ENCODE data around the gene CTXND1. TPM values are rescaled to one million over a fixed set of nuclear protein-coding genes. Genes with fewer than 3 reads are reported as not detected.
A peak's percentile ranks its signal among the peaks of the same experiment; 100 is the strongest.

Gene CTXND1
- total RNA-seq, 3 donors from 2014 or later = 0.09 to 0.70 (median 0.19) TPM

- Histone ChIP-seq H3K4me1 (ENCODE audit: low read depth) (no peaks in the 10 kb centered on the region), H3K36me3 (ENCODE audit: low read depth) (no peaks in the 10 kb centered on the region), H3K9me3 (no peaks in the 10 kb centered on the region), H3K4me3 (no peak overlapping the region)
- intact Hi-C loops (cut with DNase I, micrococcal nuclease) = no loop called here
- TF ChIP-seq CTCF (IDR thresholded peaks at IDR 0.05) = no peak
- ATAC-seq (no peak), DNase-seq (no peak)
Observed at GRCh38 chr15:80216141-80216540, 35.9 kb downstream of the CTXND1 start.

GRCh38 chr15:80214910-80215309, 37.1 kb downstream of the CTXND1 start:
- intact Hi-C loops (cut with DNase I, micrococcal nuclease) = no loop called here
- DNase-seq (no peak), ATAC-seq (no peak)
- Histone ChIP-seq H3K9me3 (no peaks in the 10 kb centered on the region), H3K4me1 (ENCODE audit: low read depth) (no peaks in the 10 kb centered on the region), H3K36me3 (ENCODE audit: low read depth) (no peaks in the 10 kb centered on the region), H3K4me3 (no peak overlapping the region)
- no peak for TF ChIP-seq CTCF (IDR thresholded peaks at IDR 0.05)

DNA sequence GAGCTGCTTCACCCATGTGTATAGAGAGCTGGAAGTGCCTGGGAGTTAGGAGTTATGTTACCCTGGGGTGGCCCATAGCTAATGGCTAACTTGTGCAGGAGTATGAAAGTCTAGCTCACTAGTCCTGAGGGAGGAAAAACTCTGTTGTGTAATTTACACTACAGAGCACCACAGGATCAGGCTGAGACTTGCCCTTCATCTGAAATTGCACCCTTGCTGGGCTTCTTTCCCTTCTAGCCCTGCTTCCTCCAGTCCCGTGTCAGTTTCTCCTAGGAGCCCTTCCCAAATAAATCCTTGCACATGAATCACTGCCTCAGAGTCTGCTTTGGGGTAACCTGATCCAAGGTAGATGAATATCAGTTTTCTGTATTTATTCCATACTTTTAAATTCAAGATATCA, 40.0 kb downstream of the CTXND1 start:
- intact Hi-C loops (cut with DNase I, micrococcal nuclease) = no loop called here
- ATAC-seq (no peak), DNase-seq (no peak)
- Histone ChIP-seq H3K4me3 (no peak overlapping the region), H3K9me3 (no peaks in the 10 kb centered on the region), H3K4me1 (ENCODE audit: low read depth) (no peaks in the 10 kb centered on the region), H3K36me3 (ENCODE audit: low read depth) (no peaks in the 10 kb centered on the region)
- no peak for TF ChIP-seq CTCF (IDR thresholded peaks at IDR 0.05)

GRCh38 chr15:80210611-80211573, 41.1 kb downstream of the CTXND1 start:
- no peak for DNase-seq
- Histone ChIP-seq H3K9me3 (no peaks in the 10 kb centered on the region), H3K4me3 (no peak overlapping the region), H3K36me3 (ENCODE audit: low read depth) (no peaks in the 10 kb centered on the region), H3K4me1 (ENCODE audit: low read depth) (no peaks in the 10 kb centered on the region)
- intact Hi-C loops (cut with DNase I, micrococcal nuclease) = no loop called here
- ATAC-seq = peak; percentile 83
- no peak for TF ChIP-seq CTCF (IDR thresholded peaks at IDR 0.05)

DNA sequence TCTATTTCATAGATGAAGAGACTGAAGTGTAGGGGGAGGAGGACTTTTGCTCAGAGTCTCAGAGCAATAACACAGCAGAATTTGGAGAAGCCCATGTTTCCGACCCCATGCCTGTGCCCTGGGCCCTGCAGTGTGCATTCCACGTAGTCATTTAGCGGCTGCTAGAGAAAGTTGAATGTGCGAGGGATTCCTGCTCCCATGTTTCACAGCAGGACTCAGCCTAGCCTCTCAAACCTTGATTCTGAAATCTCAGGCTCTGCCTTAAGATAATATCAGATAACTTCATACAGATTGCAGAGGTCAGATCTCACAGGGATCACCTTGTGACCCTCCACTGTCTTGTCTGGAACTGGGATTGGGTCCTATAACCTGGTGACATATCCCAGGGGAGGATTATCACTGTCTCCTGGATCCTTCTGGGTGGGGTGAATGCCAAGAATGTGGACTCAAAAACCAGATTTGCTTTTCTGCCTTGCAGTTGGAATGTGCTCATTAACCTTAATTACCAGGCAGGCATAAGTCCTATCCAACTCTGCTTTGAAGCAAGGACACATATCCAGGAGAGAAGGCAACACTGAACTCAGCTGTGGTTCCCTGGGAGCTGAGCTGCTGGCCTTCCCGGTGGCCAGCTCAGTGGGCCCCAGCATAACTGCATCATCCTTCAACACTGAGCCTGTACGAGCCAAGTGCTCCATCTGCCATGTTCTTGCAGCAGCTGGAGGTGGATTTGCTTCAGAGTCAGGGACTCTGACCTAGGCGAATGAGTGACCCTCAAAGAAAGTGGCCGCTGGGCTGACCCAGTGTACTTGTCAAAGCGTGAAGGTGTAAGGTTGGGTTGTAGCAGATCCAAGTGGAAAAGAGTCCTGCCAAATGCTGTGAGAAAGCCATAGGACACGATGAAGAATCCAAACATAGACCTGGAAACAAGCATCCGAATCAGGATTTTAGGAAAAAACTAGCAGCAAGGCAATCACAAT, 43.0 kb downstream of the CTXND1 start:
- DNase-seq (no peak), ATAC-seq (no peak)
- TF ChIP-seq CTCF (IDR thresholded peaks at IDR 0.05) = no peak
- Histone ChIP-seq H3K4me1 (ENCODE audit: low read depth) (no peaks in the 10 kb centered on the region), H3K36me3 (ENCODE audit: low read depth) (no peaks in the 10 kb centered on the region), H3K9me3 (no peaks in the 10 kb centered on the region), H3K4me3 (no peak overlapping the region)
- intact Hi-C loops (cut with DNase I, micrococcal nuclease) = no loop called here
